D721Med (cell line): ENCODE results near the gene SPOCK2.
"Not testable (repeated sequence)": the region's sequence is repeated elsewhere in the genome, so short reads cannot be mapped to it uniquely, and the experiment has no call there.

Source experiments
- DNase-seq: peaks from one replicate; pipeline ENCODE4 v3.0.0; 2011; ENCODE audit warnings: low spot score; ENCODE audit not compliant: insufficient read length
- FAIRE-seq: peaks from 2 replicates; lab custom pipeline; 2011; peaks lifted over from hg19 to GRCh38; lab: Jason Lieb, UNC
- TF ChIP-seq, protein P1 (sequence below): IDR thresholded peaks from 2 replicates; pipeline ENCODE4 v1.5.1; 2012; ENCODE audit warnings: mild to moderate bottlenecking, control low read depth; ENCODE audit not compliant: insufficient read depth; ENCODE audit errors: missing control alignments

Gene SPOCK2, protein sequence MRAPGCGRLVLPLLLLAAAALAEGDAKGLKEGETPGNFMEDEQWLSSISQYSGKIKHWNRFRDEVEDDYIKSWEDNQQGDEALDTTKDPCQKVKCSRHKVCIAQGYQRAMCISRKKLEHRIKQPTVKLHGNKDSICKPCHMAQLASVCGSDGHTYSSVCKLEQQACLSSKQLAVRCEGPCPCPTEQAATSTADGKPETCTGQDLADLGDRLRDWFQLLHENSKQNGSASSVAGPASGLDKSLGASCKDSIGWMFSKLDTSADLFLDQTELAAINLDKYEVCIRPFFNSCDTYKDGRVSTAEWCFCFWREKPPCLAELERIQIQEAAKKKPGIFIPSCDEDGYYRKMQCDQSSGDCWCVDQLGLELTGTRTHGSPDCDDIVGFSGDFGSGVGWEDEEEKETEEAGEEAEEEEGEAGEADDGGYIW

DNA sequence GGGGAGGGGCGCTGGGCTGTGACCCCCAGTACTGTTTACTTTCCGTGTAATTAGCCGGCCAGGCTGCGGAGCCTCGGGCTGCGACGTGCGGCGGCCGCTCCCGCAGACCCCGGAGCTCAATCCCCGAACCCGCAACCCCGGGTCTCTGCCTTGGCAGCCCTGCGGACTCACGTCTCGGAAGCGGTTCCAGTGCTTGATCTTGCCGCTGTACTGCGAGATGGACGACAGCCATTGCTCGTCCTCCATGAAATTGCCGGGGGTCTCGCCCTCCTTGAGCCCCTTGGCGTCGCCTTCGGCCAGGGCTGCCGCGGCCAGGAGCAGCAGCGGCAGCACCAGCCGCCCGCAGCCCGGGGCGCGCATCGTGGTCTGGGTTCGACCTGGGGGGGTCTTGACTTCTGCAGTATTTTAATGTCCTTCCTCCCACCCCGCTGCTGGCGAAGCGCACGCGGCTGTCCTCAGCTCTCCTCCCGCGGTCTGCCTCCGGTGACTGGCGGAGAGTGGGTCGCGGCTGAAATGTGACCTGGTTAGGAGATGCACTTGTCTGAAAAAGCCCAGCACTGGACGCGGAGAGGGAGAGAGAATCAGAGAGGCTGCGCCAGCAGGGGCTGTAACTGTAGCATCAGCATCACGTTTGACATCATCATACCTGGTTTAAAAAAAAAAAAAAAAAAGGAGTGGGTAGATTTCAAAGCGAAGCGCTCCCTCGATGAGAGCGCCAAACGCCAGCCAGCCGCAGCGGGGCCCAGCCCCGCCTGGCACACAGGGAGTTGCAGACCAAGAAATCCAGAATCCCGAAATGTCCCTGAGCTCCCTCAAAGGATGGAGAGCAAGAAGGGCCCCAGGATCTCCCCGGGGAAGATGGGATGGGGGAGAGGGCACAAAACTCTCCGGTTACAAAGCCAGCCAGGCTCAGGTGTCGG is at the start of gene SPOCK2:
Gene SPOCK2 (minus strand): TSS at position 583 of the 920 bp plus-strand sequence. CDS start 223 bp downstream, at position 360.
- FAIRE-seq (no peak), DNase-seq (no peak)
- TF ChIP-seq, protein P1, sequence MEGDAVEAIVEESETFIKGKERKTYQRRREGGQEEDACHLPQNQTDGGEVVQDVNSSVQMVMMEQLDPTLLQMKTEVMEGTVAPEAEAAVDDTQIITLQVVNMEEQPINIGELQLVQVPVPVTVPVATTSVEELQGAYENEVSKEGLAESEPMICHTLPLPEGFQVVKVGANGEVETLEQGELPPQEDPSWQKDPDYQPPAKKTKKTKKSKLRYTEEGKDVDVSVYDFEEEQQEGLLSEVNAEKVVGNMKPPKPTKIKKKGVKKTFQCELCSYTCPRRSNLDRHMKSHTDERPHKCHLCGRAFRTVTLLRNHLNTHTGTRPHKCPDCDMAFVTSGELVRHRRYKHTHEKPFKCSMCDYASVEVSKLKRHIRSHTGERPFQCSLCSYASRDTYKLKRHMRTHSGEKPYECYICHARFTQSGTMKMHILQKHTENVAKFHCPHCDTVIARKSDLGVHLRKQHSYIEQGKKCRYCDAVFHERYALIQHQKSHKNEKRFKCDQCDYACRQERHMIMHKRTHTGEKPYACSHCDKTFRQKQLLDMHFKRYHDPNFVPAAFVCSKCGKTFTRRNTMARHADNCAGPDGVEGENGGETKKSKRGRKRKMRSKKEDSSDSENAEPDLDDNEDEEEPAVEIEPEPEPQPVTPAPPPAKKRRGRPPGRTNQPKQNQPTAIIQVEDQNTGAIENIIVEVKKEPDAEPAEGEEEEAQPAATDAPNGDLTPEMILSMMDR, result no peak

DNA sequence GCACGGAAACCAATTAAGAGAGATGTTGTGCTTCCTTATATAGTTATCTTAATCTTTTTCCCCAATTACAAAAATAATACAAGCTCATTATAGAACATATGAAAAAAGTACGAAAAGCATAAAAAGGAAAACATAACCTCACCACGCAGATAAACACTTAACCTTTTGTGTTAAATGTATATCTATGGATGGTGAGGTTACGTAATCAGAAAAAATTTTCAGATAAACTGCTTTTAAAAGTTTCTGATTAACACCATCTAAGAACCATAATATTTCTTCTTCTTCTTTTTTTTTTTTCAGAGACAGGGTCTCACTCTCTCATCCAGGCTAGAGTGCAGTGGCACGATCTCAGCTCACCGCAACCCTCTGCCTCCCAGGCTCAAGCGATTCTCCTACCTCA is 49.2 kb upstream of the SPOCK2 start:
- FAIRE-seq (no peak), DNase-seq (no peak)
- TF ChIP-seq, protein P1, result no peak

DNA sequence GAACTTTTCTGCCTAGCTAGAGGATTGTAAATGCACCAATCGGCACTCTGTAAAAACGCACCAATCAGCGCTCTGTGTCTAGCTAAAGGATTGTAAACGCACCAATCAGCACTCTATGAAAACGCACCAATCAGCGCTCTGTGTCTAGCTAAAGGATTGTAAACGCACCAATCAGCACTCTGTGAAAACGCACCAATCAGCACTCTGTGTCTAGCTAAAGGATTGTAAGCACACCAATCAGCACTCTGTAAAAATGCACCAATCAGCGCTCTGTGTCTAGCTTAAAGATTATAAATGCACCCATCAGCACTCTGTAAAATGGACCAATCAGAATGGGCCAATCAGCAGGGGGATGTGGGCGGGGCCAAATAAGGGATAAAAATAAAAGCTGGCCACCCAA is 47.9 kb upstream of the SPOCK2 start:
- not testable (repeated sequence) for FAIRE-seq

DNA sequence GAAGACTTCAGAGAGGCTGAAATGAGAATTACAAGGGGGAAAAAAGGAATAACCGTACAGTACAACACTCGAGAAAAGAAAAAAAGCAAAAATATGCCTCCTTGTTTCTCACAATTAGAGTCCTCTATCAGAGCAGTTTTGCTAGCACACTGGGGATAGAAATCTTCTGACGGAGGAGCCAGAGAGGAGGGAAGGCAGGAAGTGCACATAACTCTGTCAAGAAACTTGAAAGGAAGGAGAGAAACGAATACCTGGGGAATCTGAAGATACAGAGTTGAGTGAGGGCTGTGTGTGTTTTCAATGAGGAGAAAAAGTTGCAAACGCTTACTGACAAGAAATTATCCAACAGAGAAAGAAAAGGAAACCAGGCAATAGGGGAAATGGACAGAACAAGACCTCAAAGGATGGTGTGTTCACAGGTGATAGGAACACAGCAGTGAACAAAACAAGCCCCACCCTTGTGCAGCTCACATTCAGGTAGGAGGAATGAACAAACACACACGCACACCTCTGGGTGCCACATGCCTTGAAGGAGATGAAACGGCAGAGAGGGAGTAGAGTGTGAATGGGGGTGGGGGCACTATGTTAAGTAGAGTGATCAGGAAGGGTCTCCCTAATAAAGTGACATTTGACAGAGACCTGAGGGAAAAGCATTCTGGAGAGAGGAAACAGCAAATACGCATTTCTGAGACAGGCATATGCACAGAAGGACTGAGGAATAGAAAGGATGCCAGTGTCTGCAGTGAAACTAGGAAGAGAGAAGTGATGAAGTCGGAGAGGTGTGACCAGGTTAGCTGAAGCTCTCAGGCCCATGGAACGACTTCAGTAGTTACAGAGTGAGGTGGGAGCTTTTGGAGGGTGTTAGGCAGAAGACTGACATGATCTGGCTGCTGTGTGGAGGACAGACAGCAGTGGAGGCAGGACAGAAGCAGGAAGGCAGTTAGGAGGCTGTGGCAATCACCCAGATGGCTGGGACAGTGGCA is 46.7 kb upstream of the SPOCK2 start:
- DNase-seq, result no peak
- TF ChIP-seq, protein P1, result no peak
- no peak for FAIRE-seq

More for the DNA sequence above, 47.9 kb upstream of the SPOCK2 start:
- DNase-seq, result not testable (repeated sequence)

DNA sequence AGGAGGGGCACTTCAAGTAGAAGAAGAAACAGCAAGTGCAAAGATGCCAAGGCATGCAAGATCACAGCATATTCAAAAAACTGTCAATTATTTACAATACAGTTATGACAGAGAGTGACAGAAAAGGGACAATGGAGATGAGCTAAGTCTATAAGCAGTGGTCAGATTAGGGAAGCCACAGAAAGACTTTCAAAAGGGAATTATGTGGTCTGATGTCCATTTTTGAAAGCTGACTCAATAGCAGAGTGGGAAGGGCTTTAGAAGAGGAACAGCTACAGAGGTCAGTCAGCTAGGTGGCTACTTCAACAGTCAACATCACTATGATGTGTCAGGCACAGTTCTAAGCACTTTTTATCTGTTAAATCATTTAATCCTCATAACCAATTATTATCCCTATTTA is 45.2 kb upstream of the SPOCK2 start:
- DNase-seq, result no peak

DNA sequence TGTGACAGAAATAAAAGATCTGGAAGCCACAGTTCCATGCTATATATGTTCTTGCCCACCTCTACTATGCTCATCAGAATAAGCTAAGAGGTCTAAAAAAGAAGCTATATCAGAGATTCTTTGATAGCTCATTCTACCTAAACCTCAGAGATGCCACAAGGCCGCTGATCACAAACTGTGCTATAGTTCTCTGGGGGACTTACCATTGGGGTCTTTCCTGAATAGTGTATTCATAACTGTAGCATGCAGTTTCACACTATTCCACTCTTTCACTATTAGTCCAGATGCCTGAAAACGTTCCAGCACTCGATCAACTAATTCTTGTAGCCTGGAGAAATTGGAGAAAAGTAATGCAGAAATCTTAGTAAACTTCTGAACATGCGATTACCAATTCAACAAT is 44.5 kb upstream of the SPOCK2 start:
- no peak for DNase-seq
- no peak for FAIRE-seq
- TF ChIP-seq, protein P1, result no peak

More for the DNA sequence above, 45.2 kb upstream of the SPOCK2 start:
- no peak for FAIRE-seq
- TF ChIP-seq, protein P1, result no peak
